Thyroid gland (tissue), 4 donors: ENCODE measurements around the gene TSHR. TPM values are rescaled to one million over a fixed set of nuclear protein-coding genes. Genes with fewer than 3 reads are reported as not detected.
A peak's percentile ranks its signal among the peaks of the same experiment; 100 is the strongest.

ENCODE experiments used
- DNase-seq, 2 donors: peaks; one replicate each; pipeline ENCODE4 v3.0.0-alpha.2; 2019
- H3K27ac ChIP-seq, 3 donors: fragments of 200-600 bp; sonication (generic); 1 replicate in 2 of 3; 2 replicates in 1 of 3; pipeline ENCODE4 v1.5.1; 2016 to 2019; ENCODE audit warnings: mild to moderate bottlenecking in 1 of 3, moderate library complexity in 1 of 3
- H3K27me3 ChIP-seq: fragments of 200-600 bp; sonication (generic); one replicate; pipeline ENCODE4 v1.5.1; 2019
- H3K36me3 ChIP-seq, 2 donors: fragments of 200-600 bp; sonication (generic); one replicate each; pipeline ENCODE4 v1.5.1; 2016 to 2019
- H3K4me1 ChIP-seq, 2 donors: fragments of 200-600 bp; sonication (generic); one replicate each; pipeline ENCODE4 v1.5.1; 2017 to 2019
- H3K4me3 ChIP-seq, 3 donors: fragments of 200-600 bp; sonication (generic); replicated peaks in 1 of 3; 1 replicate in 2 of 3; 2 replicates in 1 of 3; pipeline ENCODE4 v1.5.1; 2016; ENCODE audit warnings: mild to moderate bottlenecking in 1 of 3
- H3K9me3 ChIP-seq: fragments of 200-600 bp; sonication (generic); one replicate; pipeline ENCODE4 v1.5.1; 2017
- CTCF ChIP-seq, 6 experiments: fragments of 200-600 bp in 3 of 6; fragments of 450-650 bp in 3 of 6; sonication (generic) in 3 of 6; IDR thresholded peaks; one replicate each; pipeline ENCODE4 v1.5.1; 2016 to 2019; ENCODE audit warnings: antibody characterized with exemption in 6 of 6, mild to moderate bottlenecking in 2 of 6, inconsistent platforms in 1 of 6, moderate library complexity in 1 of 6
- POLR2A ChIP-seq, 2 donors: fragments of 450-650 bp; IDR thresholded peaks; one replicate each; pipeline ENCODE4 v1.6.1; 2017; ENCODE audit warnings: antibody characterized with exemption in 2 of 2, mild to moderate bottlenecking in 2 of 2, moderate library complexity in 1 of 2
- WGBS, 2 donors: methylation state at CpG; one replicate each; pipeline ENCODE4 v1.1.5; 2017; 5-methylcytosine and 5-hydroxymethylcytosine counted together
- intact Hi-C: fragments of 100-400 bp; cut with DNase I; formaldehyde crosslinking; loops from one replicate; pipeline ENCODE4 v1.15.1; 2023
- total RNA-seq, 4 donors: library from RNA; depleted of rRNA; stranded (reverse); fragments of >200 nt; gene quantifications; one replicate each; pipeline ENCODE4 v1.2.3, GENCODE V29; 2016

Gene TSHR
- total RNA-seq, 4 donors from 2014 or later = 551 to 711 (median 608) TPM

GRCh38 chr14:81144824-81145603, 189.6 kb downstream of the TSHR start:
- peak overlapping the region; percentile 42 to 64 (median 64) for H3K27ac ChIP-seq
- no peaks in the 10 kb centered on the region for H3K27me3 ChIP-seq
- 42 to 44% methylated on average over 3 of the region's 3 CpGs for WGBS, 2 donors
- peaks cover 11 to 24% of the 10 kb centered on the region in 2 donors for H3K4me1 ChIP-seq
- intact Hi-C loops = loop anchor here (5.0 kb wide), 1 partner anchor 48 kb away; no protein-coding TSS in a partner anchor
- no peak for TF ChIP-seq POLR2A (IDR thresholded peaks at IDR 0.05)
- no peak for TF ChIP-seq CTCF (IDR thresholded peaks at IDR 0.05)
- H3K4me3 ChIP-seq = no peak overlapping the region
- no peaks in the 10 kb centered on the region for H3K9me3 ChIP-seq
- peaks cover 9 to 11% of the 10 kb centered on the region in 2 donors for H3K36me3 ChIP-seq
- no peak for DNase-seq

DNA sequence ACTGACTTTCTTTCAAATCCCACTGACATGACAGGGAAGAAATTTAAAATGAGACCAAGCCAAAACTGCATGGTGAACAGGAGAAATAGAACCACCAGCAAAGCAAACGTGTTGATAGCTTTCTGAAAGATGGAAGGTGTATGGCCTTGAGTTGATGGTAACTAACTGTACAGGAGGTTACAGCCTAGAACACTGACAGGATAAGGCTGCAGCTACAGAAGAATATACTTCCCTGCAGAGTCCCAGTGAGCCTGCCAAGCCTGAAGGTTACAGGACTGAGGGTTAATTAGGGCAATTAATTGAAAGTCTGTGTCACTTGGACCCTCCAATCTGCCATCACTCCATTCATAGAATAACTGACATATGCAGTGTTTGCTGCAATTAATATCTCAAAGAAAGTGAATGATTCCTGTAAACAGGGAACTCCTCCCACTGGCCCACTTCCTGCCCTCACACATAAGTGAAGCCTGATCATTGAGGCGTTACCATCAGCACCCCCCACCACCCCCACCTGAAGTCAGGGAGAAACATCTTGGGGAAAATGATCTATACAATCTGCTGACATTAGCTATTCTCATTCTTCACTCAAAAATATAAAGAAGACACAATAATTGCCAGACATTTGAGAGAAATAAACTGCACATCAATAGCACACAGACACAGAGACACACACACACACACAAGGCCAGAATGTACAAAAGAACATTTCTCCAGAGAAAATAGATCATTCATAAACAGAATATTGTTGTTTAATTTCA, 191.9 kb downstream of the TSHR start:
- WGBS, 2 donors = 51 to 63% methylated on average over 2 of the region's 2 CpGs
- intact Hi-C loops = no loop called here
- peak overlapping the region in 1 of 3 donors; percentile 2 for H3K27ac ChIP-seq
- TF ChIP-seq POLR2A (IDR thresholded peaks at IDR 0.05) (peak in 1 of 2 donors; percentile 8), CTCF (IDR thresholded peaks at IDR 0.05) (no peak)
- no peak overlapping the region for H3K4me3 ChIP-seq
- no peaks in the 10 kb centered on the region for H3K9me3 ChIP-seq
- H3K4me1 ChIP-seq = peaks cover 11 to 24% of the 10 kb centered on the region in 2 donors
- peak in 1 of 2 donors; percentile 26 for DNase-seq
- H3K36me3 ChIP-seq = peaks cover 9 to 11% of the 10 kb centered on the region in 2 donors
- H3K27me3 ChIP-seq = no peaks in the 10 kb centered on the region

- H3K4me3 ChIP-seq = no peak overlapping the region
- no peaks in the 10 kb centered on the region for H3K9me3 ChIP-seq
- intact Hi-C loops = no loop called here
- TF ChIP-seq POLR2A (IDR thresholded peaks at IDR 0.05) = no peak
- H3K4me1 ChIP-seq = peaks cover 11 to 24% of the 10 kb centered on the region in 2 donors
- DNase-seq = no peak
- H3K27ac ChIP-seq = no peak overlapping the region
- H3K27me3 ChIP-seq = no peaks in the 10 kb centered on the region
- H3K36me3 ChIP-seq = peaks cover 0 to 3% of the 10 kb centered on the region in 2 donors
- 76 to 82% methylated on average over 4 of the region's 4 CpGs for WGBS, 2 donors
Measured at GRCh38 chr14:81148635-81149034, 193.2 kb downstream of the TSHR start.

- WGBS, 2 donors = 75 to 79% methylated on average over 1 of the region's 1 CpG
- TF ChIP-seq POLR2A (IDR thresholded peaks at IDR 0.05) (no peak), CTCF (IDR thresholded peaks at IDR 0.05) (no peak)
- H3K9me3 ChIP-seq = no peaks in the 10 kb centered on the region
- no peaks in the 10 kb centered on the region for H3K27me3 ChIP-seq
- intact Hi-C loops = no loop called here
- H3K4me1 ChIP-seq = no peaks in the 10 kb centered on the region
- no peaks in the 10 kb centered on the region for H3K36me3 ChIP-seq
- no peak overlapping the region for H3K4me3 ChIP-seq
- no peak overlapping the region for H3K27ac ChIP-seq
- no peak for DNase-seq
Measured at GRCh38 chr14:81153187-81153586, 197.8 kb downstream of the TSHR start.

DNA sequence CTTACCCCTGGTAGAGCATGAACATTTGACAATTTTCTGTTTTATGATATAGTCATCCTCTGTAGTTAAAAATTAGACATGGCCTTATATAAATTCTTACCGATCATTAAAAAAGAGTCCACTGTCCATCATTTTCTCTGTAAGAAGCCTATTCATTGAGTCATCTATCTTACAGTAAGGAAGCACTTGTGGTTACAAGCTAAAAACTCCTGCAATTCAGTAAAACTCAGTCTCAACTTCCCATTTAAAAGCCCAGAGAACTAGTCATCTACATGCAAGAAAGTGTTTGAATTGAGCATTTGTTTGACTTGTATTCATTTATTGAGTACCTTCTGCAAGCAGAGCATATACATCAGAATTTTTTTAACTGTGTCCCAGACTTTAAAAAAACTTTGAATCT, 202.0 kb downstream of the TSHR start:
- no peaks in the 10 kb centered on the region for H3K36me3 ChIP-seq
- H3K4me3 ChIP-seq = no peak overlapping the region
- no peaks in the 10 kb centered on the region for H3K9me3 ChIP-seq
- no peak for DNase-seq
- TF ChIP-seq POLR2A (IDR thresholded peaks at IDR 0.05) (no peak), CTCF (IDR thresholded peaks at IDR 0.05) (no peak)
- H3K4me1 ChIP-seq = peaks cover 0 to 21% of the 10 kb centered on the region in 2 donors
- no peaks in the 10 kb centered on the region for H3K27me3 ChIP-seq
- intact Hi-C loops = no loop called here
- WGBS, 2 donors = 93 to 94% methylated on average over 1 of the region's 1 CpG
- no peak overlapping the region for H3K27ac ChIP-seq
